H9 (cell line): ENCODE results near the gene TRAIP. TPM values are rescaled to one million over a fixed set of nuclear protein-coding genes. Genes with fewer than 3 reads are reported as not detected.

Source experiments
- DNase-seq: peaks from one replicate; pipeline ENCODE4 v3.0.0-alpha.2; 2017
- H2AFZ ChIP-seq: one replicate; pipeline ENCODE4 v1.6.1; 2013; ENCODE audit warnings: mild to moderate bottlenecking, low read length, control low read depth, moderate library complexity
- H2AK5ac ChIP-seq: 2 replicates; pipeline ENCODE4 v1.6.1; 2013; ENCODE audit warnings: low read length, control low read depth, mixed read lengths; ENCODE audit not compliant: insufficient read length
- H2BK120ac ChIP-seq: one replicate; pipeline ENCODE4 v1.6.1; 2013; ENCODE audit warnings: low read depth, mild to moderate bottlenecking, low read length, control low read depth, inconsistent platforms; ENCODE audit not compliant: poor library complexity, severe bottlenecking
- H2BK12ac ChIP-seq: 2 replicates; pipeline ENCODE4 v1.6.1; 2013; ENCODE audit warnings: low read length, control low read depth, mixed read lengths, low read depth; ENCODE audit not compliant: insufficient read length
- H2BK15ac ChIP-seq: 2 replicates; pipeline ENCODE4 v1.6.1; 2013; ENCODE audit warnings: low read depth, low read length, control low read depth
- H2BK20ac ChIP-seq: one replicate; pipeline ENCODE4 v1.6.1; 2013; ENCODE audit warnings: low read depth, mild to moderate bottlenecking, low read length, control low read depth, inconsistent platforms; ENCODE audit not compliant: poor library complexity, severe bottlenecking
- H2BK5ac ChIP-seq: 2 replicates; pipeline ENCODE4 v1.6.1; 2013; ENCODE audit warnings: low read length, control low read depth, mixed read lengths; ENCODE audit not compliant: insufficient read length
- H3K14ac ChIP-seq: 2 replicates; pipeline ENCODE4 v1.6.1; 2013; ENCODE audit warnings: low read length, control low read depth; ENCODE audit not compliant: insufficient read depth
- H3K18ac ChIP-seq: 2 replicates; pipeline ENCODE4 v1.6.1; 2013; ENCODE audit warnings: low read depth, mild to moderate bottlenecking, mixed read lengths, low read length, control low read depth; ENCODE audit not compliant: insufficient read length
- H3K23ac ChIP-seq: 2 replicates; pipeline ENCODE4 v1.6.1; 2013; ENCODE audit warnings: low read length, control low read depth, mixed read lengths, low read depth; ENCODE audit not compliant: insufficient read length
- H3K23me2 ChIP-seq: 2 replicates; pipeline ENCODE4 v1.6.1; 2013; ENCODE audit warnings: low read depth, mild to moderate bottlenecking, mixed read lengths, low read length, control low read depth; ENCODE audit not compliant: insufficient read length, poor library complexity, severe bottlenecking
- H3K27ac ChIP-seq: 2 replicates; pipeline ENCODE4 v1.5.1; 2013; ENCODE audit warnings: low read length, control low read depth, mixed read lengths, low read depth; ENCODE audit not compliant: insufficient read length
- H3K27me3 ChIP-seq: 2 replicates; pipeline ENCODE4 v1.6.1; 2013; ENCODE audit warnings: low read length, control low read depth, inconsistent platforms; ENCODE audit not compliant: insufficient read depth
- H3K4ac ChIP-seq: 2 replicates; pipeline ENCODE4 v1.6.1; 2013; ENCODE audit warnings: low read depth, mild to moderate bottlenecking, control low read depth, inconsistent platforms, low read length, moderate library complexity
- H3K4me1 ChIP-seq: 2 replicates; pipeline ENCODE4 v1.6.1; 2013; ENCODE audit warnings: low read length, control low read depth, inconsistent platforms; ENCODE audit not compliant: insufficient read depth
- H3K4me2 ChIP-seq: 2 replicates; pipeline ENCODE4 v1.6.1; 2013; ENCODE audit warnings: low read length, control low read depth, mixed read lengths; ENCODE audit not compliant: insufficient read length, insufficient read depth
- H3K56ac ChIP-seq: 2 replicates; pipeline ENCODE4 v1.6.1; 2013; ENCODE audit warnings: low read depth, mild to moderate bottlenecking, mixed read lengths, low read length, control low read depth; ENCODE audit not compliant: insufficient read length
- H3K79me1 ChIP-seq: 2 replicates; pipeline ENCODE4 v1.6.1; 2013; ENCODE audit warnings: low read depth, mild to moderate bottlenecking, moderate library complexity, low read length, control low read depth, inconsistent platforms; ENCODE audit not compliant: insufficient read depth, poor library complexity, severe bottlenecking
- H3K79me2 ChIP-seq: 2 replicates; pipeline ENCODE4 v1.6.1; 2013; ENCODE audit warnings: low read length, control low read depth, inconsistent platforms; ENCODE audit not compliant: insufficient read depth
- H3K9ac ChIP-seq: 2 replicates; pipeline ENCODE4 v1.6.1; 2013; ENCODE audit warnings: low read length, control low read depth, mixed read lengths; ENCODE audit not compliant: insufficient read length; ENCODE audit errors: extremely low read depth
- H3K9me3 ChIP-seq: one replicate; pipeline ENCODE4 v1.6.1; 2013; ENCODE audit warnings: low read depth, low read length, inconsistent platforms; ENCODE audit not compliant: control insufficient read depth
- H3T11ph ChIP-seq: one replicate; pipeline ENCODE4 v1.6.1; 2013; ENCODE audit warnings: mild to moderate bottlenecking, low read length, control low read depth, inconsistent platforms
- H4K20me1 ChIP-seq: one replicate; pipeline ENCODE4 v1.6.1; 2013; ENCODE audit not compliant: control insufficient read depth, insufficient read length, insufficient read depth
- H4K5ac ChIP-seq: 2 replicates; pipeline ENCODE4 v1.6.1; 2013; ENCODE audit warnings: low read depth, mild to moderate bottlenecking, mixed read lengths, low read length, control low read depth; ENCODE audit not compliant: insufficient read length
- H4K8ac ChIP-seq: replicated peaks from 2 replicates; pipeline ENCODE4 v1.6.1; 2013; ENCODE audit warnings: low read length, control low read depth, mixed read lengths, low read depth; ENCODE audit not compliant: insufficient read length
- H4K91ac ChIP-seq: 2 replicates; pipeline ENCODE4 v1.6.1; 2013; ENCODE audit warnings: low read depth, mild to moderate bottlenecking, moderate library complexity, mixed read lengths, low read length, control low read depth; ENCODE audit not compliant: insufficient read length
- H3K27ac Mint-ChIP-seq, 3 experiments: 2 replicates in 2 of 3; 3 replicates in 1 of 3; pipeline ENCODE4 v1.8.0; 2020 to 2021; ENCODE audit warnings: mixed read lengths in 3 of 3, mild to moderate bottlenecking in 1 of 3, moderate library complexity in 1 of 3
- H3K27me3 Mint-ChIP-seq: 2 replicates; pipeline ENCODE4 v1.8.0; 2021; ENCODE audit warnings: low read depth, mild to moderate bottlenecking, moderate library complexity, mixed read lengths
- H3K36me3 Mint-ChIP-seq, 3 experiments: 2 replicates in 2 of 3; 3 replicates in 1 of 3; pipeline ENCODE4 v1.8.0; 2020 to 2021; ENCODE audit warnings: low read depth in 3 of 3, mixed read lengths in 3 of 3; ENCODE audit not compliant: insufficient read depth in 1 of 3
- H3K4me1 Mint-ChIP-seq, 2 experiments: 2 replicates each; pipeline ENCODE4 v1.8.0; 2020; ENCODE audit warnings: mixed read lengths in 2 of 2
- H3K4me3 Mint-ChIP-seq, 2 experiments: 2 replicates in 1 of 2; 3 replicates in 1 of 2; pipeline ENCODE4 v1.8.0; 2020 to 2021; ENCODE audit warnings: mild to moderate bottlenecking in 2 of 2, mixed read lengths in 2 of 2, moderate library complexity in 1 of 2
- H3K9me3 Mint-ChIP-seq, 2 experiments: 2 replicates in 1 of 2; 3 replicates in 1 of 2; pipeline ENCODE4 v1.8.0; 2020; ENCODE audit warnings: mild to moderate bottlenecking in 2 of 2, mixed read lengths in 2 of 2, moderate library complexity in 1 of 2
- WGBS: extraction: QIAGEN DNeasy Blood & Tissue Kit; methylation state at CpG from one replicate; pipeline ENCODE4 v1.1.7; 2013; ENCODE audit warnings: missing lambda C conversion rate, low lambda C conversion rate, mixed read lengths; ENCODE audit not compliant: insufficient read length; ENCODE audit errors: extremely low coverage; 5-methylcytosine and 5-hydroxymethylcytosine counted together
- total RNA-seq: library from RNA; stranded (reverse); gene quantifications from 2 replicates; pipeline ENCODE4 v1.2.1, GENCODE V29; 2021
- TF ChIP-seq, protein P1 (sequence below): fragments of 200-600 bp; sonication (generic); conservative IDR thresholded peaks from 3 replicates; pipeline ENCODE4 v1.8.0; 2021; ENCODE audit warnings: antibody characterized with exemption, mild to moderate bottlenecking

TRAIP gene
- total RNA-seq, 1 experiment from 2014 or later, result 36.7 TPM

DNA sequence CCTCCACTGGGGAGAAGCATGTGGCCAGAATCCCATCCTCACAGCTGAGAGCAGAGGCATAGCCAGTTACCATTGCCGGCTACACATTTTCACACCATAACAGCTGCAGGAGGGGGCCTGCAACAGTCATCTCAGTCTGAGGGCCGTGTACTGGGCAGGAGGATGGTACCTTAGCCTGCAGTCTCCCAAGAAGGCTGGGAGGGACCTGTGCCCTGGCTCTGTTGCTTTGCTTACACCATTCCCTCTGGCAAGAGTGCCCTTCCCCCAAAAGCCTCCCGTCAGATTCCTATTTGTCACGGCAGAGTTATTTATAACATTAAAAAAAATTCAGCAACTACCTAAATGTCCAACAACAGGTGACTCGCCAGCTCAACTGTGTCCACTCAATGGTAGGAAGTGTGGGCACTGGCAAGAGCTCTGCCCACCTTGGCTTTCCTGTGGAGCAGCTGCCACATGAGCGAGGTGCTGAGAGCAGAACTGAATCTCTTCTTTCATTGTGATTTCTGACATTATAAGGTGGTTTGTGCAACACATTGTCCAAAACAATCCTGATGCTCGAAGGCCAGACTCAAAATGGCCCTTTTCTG lies 8.9 kb upstream of the TRAIP start:
- Histone ChIP-seq H2AK5ac (no peak overlapping the region), H3K9ac (no peak overlapping the region), H2BK5ac (no peak overlapping the region), H2BK12ac (no peak overlapping the region), H4K5ac (no peak overlapping the region), H2AFZ (no peak overlapping the region), H3K9me3 (no peaks in the 10 kb centered on the region), H3K56ac (no peak overlapping the region), H3K18ac (no peak overlapping the region), H3K27ac (no peak overlapping the region), H3K4me1 (peaks cover 10% of the 10 kb centered on the region; the same call in 1 of the 2 replicates), H3K27me3 (no peaks in the 10 kb centered on the region), H4K20me1 (no peaks in the 10 kb centered on the region), H2BK15ac (no peak overlapping the region), H3K23ac (no peak overlapping the region), H3K4me2 (no peak overlapping the region), H3K23me2 (peaks cover 7% of the 10 kb centered on the region), H4K8ac (no peak overlapping the region), H3K79me1 (no peaks in the 10 kb centered on the region), H3K79me2 (no peaks in the 10 kb centered on the region), H3K14ac (no peak overlapping the region), H3T11ph (no peak overlapping the region), H4K91ac (no peak overlapping the region), H2BK120ac (no peak overlapping the region), H2BK20ac (no peak overlapping the region), H3K4ac (no peak overlapping the region)
- Mint-ChIP-seq H3K4me1 (peaks cover 34 to 53% of the 10 kb centered on the region in 2 experiments), H3K36me3 (peaks cover 5 to 8% (median 5%) of the 10 kb centered on the region in 3 experiments; a peak in 6 of 7 replicates), H3K27ac (peak overlapping the region in 1 of 3 experiments; percentile 70; a peak in 2 of 7 replicates), H3K4me3 (no peak overlapping the region), H3K27me3 (peaks cover 6% of the 10 kb centered on the region), H3K9me3 (no peaks in the 10 kb centered on the region)
- TF ChIP-seq, protein P1, sequence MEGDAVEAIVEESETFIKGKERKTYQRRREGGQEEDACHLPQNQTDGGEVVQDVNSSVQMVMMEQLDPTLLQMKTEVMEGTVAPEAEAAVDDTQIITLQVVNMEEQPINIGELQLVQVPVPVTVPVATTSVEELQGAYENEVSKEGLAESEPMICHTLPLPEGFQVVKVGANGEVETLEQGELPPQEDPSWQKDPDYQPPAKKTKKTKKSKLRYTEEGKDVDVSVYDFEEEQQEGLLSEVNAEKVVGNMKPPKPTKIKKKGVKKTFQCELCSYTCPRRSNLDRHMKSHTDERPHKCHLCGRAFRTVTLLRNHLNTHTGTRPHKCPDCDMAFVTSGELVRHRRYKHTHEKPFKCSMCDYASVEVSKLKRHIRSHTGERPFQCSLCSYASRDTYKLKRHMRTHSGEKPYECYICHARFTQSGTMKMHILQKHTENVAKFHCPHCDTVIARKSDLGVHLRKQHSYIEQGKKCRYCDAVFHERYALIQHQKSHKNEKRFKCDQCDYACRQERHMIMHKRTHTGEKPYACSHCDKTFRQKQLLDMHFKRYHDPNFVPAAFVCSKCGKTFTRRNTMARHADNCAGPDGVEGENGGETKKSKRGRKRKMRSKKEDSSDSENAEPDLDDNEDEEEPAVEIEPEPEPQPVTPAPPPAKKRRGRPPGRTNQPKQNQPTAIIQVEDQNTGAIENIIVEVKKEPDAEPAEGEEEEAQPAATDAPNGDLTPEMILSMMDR, result no peak
- WGBS, result no CpG with 5 or more reads among the region's 7 CpGs
- no peak for DNase-seq
